Measurements from ENCODE around the gene KIAA0753.
A peak's percentile ranks its signal among the peaks of the same experiment; 100 is the strongest.
"Not testable (repeated sequence)": the region's sequence is repeated elsewhere in the genome, so short reads cannot be mapped to it uniquely, and the experiment has no call there.

KIAA0753 gene

GRCh38 chr17:6596081-6596480 lies 44.4 kb downstream of the KIAA0753 start:
- no peak for DNase-seq

- not testable (repeated sequence) for DNase-seq
Measured at GRCh38 chr17:6593371-6593770, 47.1 kb downstream of the KIAA0753 start.

- no peak for DNase-seq
Measured at GRCh38 chr17:6592173-6592572, 48.3 kb downstream of the KIAA0753 start.

- no peak for DNase-seq
Measured at GRCh38 chr17:6591599-6592158, 48.8 kb downstream of the KIAA0753 start.

- no peak for DNase-seq
Measured at GRCh38 chr17:6589266-6589946, 51.1 kb downstream of the KIAA0753 start.

GRCh38 chr17:6588165-6588564 lies 52.3 kb downstream of the KIAA0753 start:
- no peak for DNase-seq

- no peak for DNase-seq
Measured at GRCh38 chr17:6587310-6587709, 53.2 kb downstream of the KIAA0753 start.

- no peak for DNase-seq
Measured at GRCh38 chr17:6583411-6583810, 57.1 kb downstream of the KIAA0753 start.

GRCh38 chr17:6580625-6581024 lies 59.9 kb downstream of the KIAA0753 start:
- no peak for DNase-seq

GRCh38 chr17:6578491-6578890 lies 62.0 kb downstream of the KIAA0753 start:
- DNase-seq = peak; percentile 50

GRCh38 chr17:6577686-6578263 lies 62.7 kb downstream of the KIAA0753 start:
- no peak for DNase-seq

GRCh38 chr17:6576038-6576785 lies 64.3 kb downstream of the KIAA0753 start:
- no peak for DNase-seq

GRCh38 chr17:6575596-6575988 lies 64.9 kb downstream of the KIAA0753 start:
- no peak for DNase-seq

- DNase-seq = peak; percentile 51
Measured at GRCh38 chr17:6574687-6575595, 65.6 kb downstream of the KIAA0753 start.

GRCh38 chr17:6573982-6574686 lies 66.4 kb downstream of the KIAA0753 start:
- DNase-seq = no peak

GRCh38 chr17:6573495-6573894 lies 67.0 kb downstream of the KIAA0753 start:
- DNase-seq = not testable (repeated sequence)

GRCh38 chr17:6572972-6573370 lies 67.5 kb downstream of the KIAA0753 start:
- DNase-seq = no peak

GRCh38 chr17:6571452-6571781 lies 69.1 kb downstream of the KIAA0753 start:
- peak; percentile 52 for DNase-seq

- DNase-seq = peak; percentile 45
Measured at GRCh38 chr17:6570731-6571451, 69.6 kb downstream of the KIAA0753 start.

GRCh38 chr17:6569370-6570285 lies 70.9 kb downstream of the KIAA0753 start:
- DNase-seq = peak; percentile 54
